Measurements from ENCODE around the gene FTCD.

DNA sequence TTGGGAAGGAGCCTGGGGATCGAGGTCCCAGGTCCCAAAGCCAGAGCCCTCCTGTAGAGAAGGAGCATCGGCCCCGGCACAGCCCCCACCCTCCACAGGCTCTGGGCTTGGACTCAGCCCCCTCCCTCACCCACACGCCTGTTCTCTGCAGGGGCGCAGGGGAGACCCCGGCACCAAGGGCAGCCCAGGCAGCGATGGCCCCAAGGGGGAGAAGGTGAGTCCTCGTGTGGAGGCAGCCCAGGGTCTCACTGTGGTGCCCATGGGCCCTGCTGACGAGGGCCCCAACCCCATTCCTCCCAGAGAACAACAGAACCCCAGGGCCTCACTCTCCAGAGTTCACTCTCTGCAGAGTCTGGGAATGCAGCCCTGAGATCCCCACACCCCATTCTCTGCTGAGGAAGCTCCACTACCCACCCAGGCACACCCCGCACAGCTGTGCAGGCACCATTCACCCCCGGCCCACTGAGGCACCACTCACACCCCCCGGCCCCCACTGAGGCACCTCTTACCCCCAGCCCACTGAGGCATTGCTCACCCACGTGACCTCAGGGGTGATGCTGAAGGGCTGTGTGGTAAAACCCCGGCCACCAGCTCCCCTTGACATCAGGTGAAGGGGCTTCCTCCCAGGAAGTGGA, 35.6 kb downstream of the FTCD start:
- TF ChIP-seq, protein P1, sequence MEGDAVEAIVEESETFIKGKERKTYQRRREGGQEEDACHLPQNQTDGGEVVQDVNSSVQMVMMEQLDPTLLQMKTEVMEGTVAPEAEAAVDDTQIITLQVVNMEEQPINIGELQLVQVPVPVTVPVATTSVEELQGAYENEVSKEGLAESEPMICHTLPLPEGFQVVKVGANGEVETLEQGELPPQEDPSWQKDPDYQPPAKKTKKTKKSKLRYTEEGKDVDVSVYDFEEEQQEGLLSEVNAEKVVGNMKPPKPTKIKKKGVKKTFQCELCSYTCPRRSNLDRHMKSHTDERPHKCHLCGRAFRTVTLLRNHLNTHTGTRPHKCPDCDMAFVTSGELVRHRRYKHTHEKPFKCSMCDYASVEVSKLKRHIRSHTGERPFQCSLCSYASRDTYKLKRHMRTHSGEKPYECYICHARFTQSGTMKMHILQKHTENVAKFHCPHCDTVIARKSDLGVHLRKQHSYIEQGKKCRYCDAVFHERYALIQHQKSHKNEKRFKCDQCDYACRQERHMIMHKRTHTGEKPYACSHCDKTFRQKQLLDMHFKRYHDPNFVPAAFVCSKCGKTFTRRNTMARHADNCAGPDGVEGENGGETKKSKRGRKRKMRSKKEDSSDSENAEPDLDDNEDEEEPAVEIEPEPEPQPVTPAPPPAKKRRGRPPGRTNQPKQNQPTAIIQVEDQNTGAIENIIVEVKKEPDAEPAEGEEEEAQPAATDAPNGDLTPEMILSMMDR (IDR thresholded peaks at IDR 0.05), result no peak
- TF ChIP-seq POLR2A (IDR thresholded peaks at IDR 0.05), result no peak

Data from adrenal gland (tissue), 5 donors.